GM12878 (cell line): ENCODE measurements around the gene SELENOT. TPM values are rescaled to one million over a fixed set of nuclear protein-coding genes. Genes with fewer than 3 reads are reported as not detected.

Experiments
- ATAC-seq: fragments of 200-7000 bp; cut with Tn5 transposase; 3 replicates; pipeline ENCODE4 v1.9.1; 2020; ENCODE audit warnings: mild to moderate bottlenecking, moderate library complexity
- BruUV-seq: library from RNA; stranded (reverse); fragments of 400-500 nt; replicated peaks from 2 replicates; lab custom pipeline; 2021; lab: Mats Ljungman, UMichigan
- CTCF ChIA-PET: fragments of 300-600 bp; sonication (Branson Sonifier 250); formaldehyde crosslinking; extraction: SDS; loops from one replicate; lab custom pipeline; 2021; ENCODE audit warnings: inconsistent platforms; lab: Yijun Ruan, JAX
- POLR2A ChIA-PET: fragments of 350-600 bp; formaldehyde crosslinking; extraction: SDS; loops from one replicate; lab custom pipeline; 2021; ENCODE audit warnings: inconsistent platforms; lab: Charles Lee
- RAD21 ChIA-PET: fragments of 300-600 bp; sonication (Branson Sonifier 250); formaldehyde crosslinking; loops from one replicate; lab custom pipeline; 2023; ENCODE audit warnings: antibody characterized with exemption; ENCODE audit not compliant: unreplicated experiment; lab: Charles Lee
- SMC1A ChIA-PET: fragments of 300-600 bp; sonication (Branson Sonifier 250); formaldehyde crosslinking; loops from one replicate; lab custom pipeline; 2023; ENCODE audit not compliant: unreplicated experiment, uncharacterized antibody; lab: Charles Lee
- DNase-seq: peaks from one replicate; pipeline ENCODE4 v3.0.0-alpha.2; 2011; ENCODE audit warnings: low read depth, low spot score
- FAIRE-seq: peaks from 3 replicates; lab custom pipeline; 2011; peaks lifted over from hg19 to GRCh38; lab: Jason Lieb, UNC
- H2AFZ ChIP-seq: 2 replicates; pipeline ENCODE4 v1.6.0; 2011; ENCODE audit warnings: low read depth, low read length, control low read depth; ENCODE audit not compliant: control insufficient read depth
- H3K27ac ChIP-seq: 2 replicates; pipeline ENCODE4 v1.5.1; 2011; ENCODE audit warnings: control low read depth; ENCODE audit not compliant: control insufficient read depth, insufficient read depth
- H3K27me3 ChIP-seq, 2 experiments: replicated peaks in 1 of 2; 2 replicates each; pipeline versions ENCODE4 v1.6.0 to v1.6.1; 2011; ENCODE audit warnings: low read length in 1 of 2; ENCODE audit not compliant: control insufficient read depth in 2 of 2, insufficient read depth in 2 of 2
- H3K36me3 ChIP-seq, 2 experiments: 2 replicates each; pipeline ENCODE4 v1.5.1; 2011; ENCODE audit warnings: low read length in 1 of 2; ENCODE audit not compliant: control insufficient read depth in 2 of 2, insufficient read depth in 2 of 2
- H3K4me1 ChIP-seq: 2 replicates; pipeline ENCODE4 v1.6.1; 2011; ENCODE audit warnings: mild to moderate bottlenecking, low read length, moderate library complexity, mixed read lengths; ENCODE audit not compliant: control insufficient read depth, insufficient read depth
- H3K4me2 ChIP-seq: 2 replicates; pipeline ENCODE4 v1.6.0; 2011; ENCODE audit warnings: control low read depth; ENCODE audit not compliant: control insufficient read depth, insufficient read depth
- H3K4me3 ChIP-seq: fragments of 200-600 bp; sonication (generic); 2 replicates; pipeline ENCODE4 v1.5.1; 2016
- H3K79me2 ChIP-seq: 2 replicates; pipeline ENCODE4 v1.6.0; 2011; ENCODE audit warnings: low read length; ENCODE audit not compliant: control insufficient read depth, insufficient read depth
- H3K9ac ChIP-seq: 2 replicates; pipeline ENCODE4 v1.8.0; 2011; ENCODE audit warnings: low read length, control low read depth, mixed read lengths; ENCODE audit not compliant: control insufficient read depth, insufficient read depth
- H3K9me3 ChIP-seq: replicated peaks from 3 replicates; pipeline ENCODE4 v1.5.1; 2011; ENCODE audit warnings: mild to moderate bottlenecking, low read length; ENCODE audit not compliant: control insufficient read depth, insufficient read depth
- H4K20me1 ChIP-seq: 2 replicates; pipeline ENCODE4 v1.6.0; 2011; ENCODE audit not compliant: control insufficient read depth, insufficient read depth
- CBFB ChIP-seq: IDR thresholded peaks from 2 replicates; pipeline ENCODE4 v1.6.1; 2016; ENCODE audit warnings: antibody characterized with exemption, low read depth
- HDAC6 ChIP-seq: fragments of 200-600 bp; sonication (generic); IDR thresholded peaks from one replicate; pipeline ENCODE4 v1.8.0; 2017; ENCODE audit warnings: antibody characterized with exemption; ENCODE audit not compliant: unreplicated experiment
- KDM1A ChIP-seq: fragments of 200-600 bp; sonication (generic); IDR thresholded peaks from 2 replicates; pipeline ENCODE4 v1.6.1; 2016; ENCODE audit warnings: borderline replicate concordance
- KLF5 ChIP-seq: fragments of 450-650 bp; IDR thresholded peaks from 2 replicates; pipeline ENCODE4 v1.6.1; 2014; ENCODE audit warnings: mild to moderate bottlenecking; ENCODE audit not compliant: partially characterized antibody
- LARP7 ChIP-seq: fragments of 450-650 bp; IDR thresholded peaks from 2 replicates; pipeline ENCODE4 v1.6.1; 2017; ENCODE audit warnings: mild to moderate bottlenecking
- NFIC ChIP-seq: IDR thresholded peaks from 2 replicates; pipeline ENCODE4 v1.6.1; 2012; ENCODE audit warnings: low read depth, mild to moderate bottlenecking, inconsistent platforms, low read length, moderate library complexity
- NFYA ChIP-seq: IDR thresholded peaks from 2 replicates; pipeline ENCODE4 v1.6.1; 2011; ENCODE audit warnings: low read depth, mild to moderate bottlenecking, low read length, improper control_type of control experiment, borderline replicate concordance
- NFYB ChIP-seq: IDR thresholded peaks from 2 replicates; pipeline ENCODE4 v1.6.1; 2011; ENCODE audit warnings: low read depth, mild to moderate bottlenecking, low read length, improper control_type of control experiment, moderate library complexity; ENCODE audit not compliant: insufficient read depth
- RUNX3 ChIP-seq: IDR thresholded peaks from 2 replicates; pipeline ENCODE4 v1.6.1; 2012; ENCODE audit warnings: low read length, inconsistent platforms
- SMAD5 ChIP-seq: IDR thresholded peaks from 2 replicates; pipeline ENCODE4 v1.6.1; 2016; ENCODE audit warnings: antibody characterized with exemption, low read depth
- STAT1 ChIP-seq: fragments of 450-650 bp; conservative IDR thresholded peaks from 2 replicates; pipeline ENCODE4 v1.6.1; 2014; ENCODE audit warnings: antibody characterized with exemption, mild to moderate bottlenecking
- TBL1XR1 ChIP-seq: IDR thresholded peaks from 2 replicates; pipeline ENCODE4 v1.6.1; 2012; ENCODE audit warnings: low read depth, low read length, improper control_type of control experiment
- YBX1 ChIP-seq: fragments of 450-650 bp; IDR thresholded peaks from 2 replicates; pipeline ENCODE4 v1.6.1; 2016; ENCODE audit warnings: antibody characterized with exemption
- WGBS: methylation state at CpG from one replicate; pipeline ENCODE4 v1.1.6; 2016; ENCODE audit warnings: low lambda C conversion rate; ENCODE audit not compliant: insufficient replicate concordance, insufficient coverage; ENCODE audit errors: missing lambda C conversion rate; 5-methylcytosine and 5-hydroxymethylcytosine counted together
- in situ Hi-C: fragments of 300-500 bp; cut with MboI; formaldehyde crosslinking; loops from 9 replicates; pipeline ENCODE4 v1.14.3; 2018; ENCODE audit warnings: mixed read lengths
- intact Hi-C: fragments of 100-400 bp; cut with micrococcal nuclease; formaldehyde crosslinking; loops from one replicate; pipeline ENCODE4 v1.14.2; 2022; ENCODE audit not compliant: unreplicated experiment
- polyA plus RNA-seq, 11 experiments: library from polyadenylated mRNA; depleted of rRNA in 4 of 11; unstranded in 6 of 11; stranded (reverse) in 5 of 11; fragments of >200 nt; fragmentation: Nextera tagmentation in 4 of 11; fragmentation: Illumina TruSeq in 1 of 11; extraction: Ambion mirVana in 4 of 11; extraction: Trizol in 1 of 11; gene quantifications; 1 replicate in 1 of 11; 2 replicates in 10 of 11; pipeline versions ENCODE4 v1.2.1 to v1.2.3, GENCODE V29; 2011 to 2016; ENCODE audit warnings: inconsistent platforms in 2 of 11, missing spikeins in 2 of 11, low read depth in 1 of 11
- total RNA-seq, 4 experiments: library from RNA; depleted of rRNA in 3 of 4; stranded (reverse); fragments of >200 nt in 3 of 4; fragmentation: Illumina TruSeq in 1 of 4; extraction: Trizol in 1 of 4; gene quantifications; 2 replicates each; pipeline versions ENCODE4 v1.2.1 to v1.2.3, GENCODE V29; 2013 to 2021
- TF ChIP-seq, protein P1 (sequence below): IDR thresholded peaks from 2 replicates; pipeline ENCODE4 v1.6.1; 2012; ENCODE audit warnings: low read depth, low read length, improper control_type of control experiment
- TF ChIP-seq, protein P2 (sequence below): fragments of 450-650 bp; IDR thresholded peaks from 2 replicates; pipeline ENCODE4 v1.6.1; 2017; ENCODE audit warnings: mild to moderate bottlenecking
- TF ChIP-seq, protein P3 (sequence below): IDR thresholded peaks from 2 replicates; pipeline ENCODE4 v1.6.1; 2011; ENCODE audit warnings: mild to moderate bottlenecking, low read depth, low read length, moderate library complexity; ENCODE audit not compliant: insufficient replicate concordance

The SELENOT gene
- total and polyA plus RNA-seq, 10 of the 15 experiments (the other 5 are each of a cell fraction or from before 2014, with no cell fraction given), result 89.4 to 768 (median 261) TPM

DNA sequence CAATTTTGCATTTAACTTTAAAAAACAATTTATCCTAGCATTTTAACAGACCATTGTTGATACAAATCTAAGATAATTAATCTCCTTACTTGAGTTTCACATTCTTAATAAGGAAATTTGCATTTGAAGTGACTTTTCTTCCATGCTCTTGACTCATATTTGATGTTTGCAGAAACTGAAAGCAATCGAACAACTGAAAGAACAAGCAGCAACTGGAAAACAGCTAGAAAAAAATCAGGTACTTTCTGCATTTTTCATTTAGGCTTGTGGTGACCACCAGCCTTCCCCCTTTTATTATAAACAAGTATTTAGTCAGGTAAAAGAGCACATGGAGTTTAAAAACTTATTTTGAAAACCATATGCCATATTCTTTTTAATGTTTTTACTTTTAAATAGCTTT is 20.1 kb upstream of the SELENOT start (continued):
- TF ChIP-seq NFYA, result no peak
- peak; percentile 70 for TF ChIP-seq RUNX3
- no peak for TF ChIP-seq STAT1
- no peak for TF ChIP-seq KLF5
- TF ChIP-seq KDM1A, result no peak
- no peak for TF ChIP-seq TBL1XR1
- peak; percentile 73 for TF ChIP-seq NFIC
- no peak for TF ChIP-seq SMAD5

DNA sequence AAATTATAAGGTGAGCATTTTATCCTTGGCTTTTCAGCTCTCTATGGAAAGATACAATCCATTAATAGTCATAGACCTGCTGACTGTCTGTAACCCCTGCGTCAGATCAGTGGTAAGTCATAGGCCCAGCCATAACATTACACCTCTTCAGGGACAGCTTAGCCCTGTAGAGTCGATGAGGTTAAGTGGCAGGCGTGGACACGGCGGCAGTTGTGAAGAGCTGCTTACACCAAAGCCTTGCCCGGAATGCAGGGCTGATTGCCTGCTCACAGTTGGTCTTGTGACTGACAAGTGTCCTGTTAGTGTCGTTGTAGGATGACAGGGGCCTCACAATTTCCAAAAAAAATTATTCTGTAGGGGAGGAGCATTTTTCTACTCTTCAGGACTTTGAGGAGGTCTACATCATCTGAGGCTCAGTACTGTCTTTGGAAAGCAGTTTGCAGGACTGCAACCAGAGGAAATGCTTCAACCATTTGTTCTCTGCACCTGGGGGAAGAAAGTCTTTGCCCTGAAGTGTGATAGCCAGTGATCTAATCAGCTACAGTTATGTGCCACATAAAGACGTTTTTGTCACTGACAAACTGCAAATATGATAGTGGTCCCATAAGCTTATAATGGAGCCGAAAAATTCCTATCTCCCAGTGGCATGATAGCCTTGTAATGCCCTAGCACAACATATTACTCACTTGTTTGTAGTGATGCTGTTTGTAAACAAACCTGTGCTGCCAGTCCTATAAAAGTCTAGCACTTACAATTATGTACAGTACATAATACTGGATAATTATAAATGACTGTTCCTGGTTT is 14.9 kb upstream of the SELENOT start:
- Histone ChIP-seq H4K20me1 (no peaks in the 10 kb centered on the region; the same call in 1 of the 2 replicates), H2AFZ (no peak overlapping the region), H3K4me2 (no peak overlapping the region), H3K27ac (no peak overlapping the region), H3K9ac (no peak overlapping the region), H3K36me3 (peaks cover 4 to 21% of the 10 kb centered on the region in 2 experiments), H3K27me3 (no peaks in the 10 kb centered on the region), H3K9me3 (no peaks in the 10 kb centered on the region; the same call in 2 of the 3 replicates), H3K79me2 (peaks cover 47% of the 10 kb centered on the region), H3K4me1 (no peaks in the 10 kb centered on the region), H3K4me3 (no peak overlapping the region)
- no peak for FAIRE-seq
- in situ Hi-C loops, result no loop called here
- TF ChIP-seq NFYB (no peak), YBX1 (no peak), CBFB (no peak), HDAC6 (no peak), LARP7 (no peak)
- TF ChIP-seq, protein P1, sequence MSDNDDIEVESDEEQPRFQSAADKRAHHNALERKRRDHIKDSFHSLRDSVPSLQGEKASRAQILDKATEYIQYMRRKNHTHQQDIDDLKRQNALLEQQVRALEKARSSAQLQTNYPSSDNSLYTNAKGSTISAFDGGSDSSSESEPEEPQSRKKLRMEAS, result no peak
- TF ChIP-seq, protein P2, sequence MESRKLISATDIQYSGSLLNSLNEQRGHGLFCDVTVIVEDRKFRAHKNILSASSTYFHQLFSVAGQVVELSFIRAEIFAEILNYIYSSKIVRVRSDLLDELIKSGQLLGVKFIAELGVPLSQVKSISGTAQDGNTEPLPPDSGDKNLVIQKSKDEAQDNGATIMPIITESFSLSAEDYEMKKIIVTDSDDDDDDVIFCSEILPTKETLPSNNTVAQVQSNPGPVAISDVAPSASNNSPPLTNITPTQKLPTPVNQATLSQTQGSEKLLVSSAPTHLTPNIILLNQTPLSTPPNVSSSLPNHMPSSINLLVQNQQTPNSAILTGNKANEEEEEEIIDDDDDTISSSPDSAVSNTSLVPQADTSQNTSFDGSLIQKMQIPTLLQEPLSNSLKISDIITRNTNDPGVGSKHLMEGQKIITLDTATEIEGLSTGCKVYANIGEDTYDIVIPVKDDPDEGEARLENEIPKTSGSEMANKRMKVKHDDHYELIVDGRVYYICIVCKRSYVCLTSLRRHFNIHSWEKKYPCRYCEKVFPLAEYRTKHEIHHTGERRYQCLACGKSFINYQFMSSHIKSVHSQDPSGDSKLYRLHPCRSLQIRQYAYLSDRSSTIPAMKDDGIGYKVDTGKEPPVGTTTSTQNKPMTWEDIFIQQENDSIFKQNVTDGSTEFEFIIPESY, result no peak
- TF ChIP-seq, protein P3, sequence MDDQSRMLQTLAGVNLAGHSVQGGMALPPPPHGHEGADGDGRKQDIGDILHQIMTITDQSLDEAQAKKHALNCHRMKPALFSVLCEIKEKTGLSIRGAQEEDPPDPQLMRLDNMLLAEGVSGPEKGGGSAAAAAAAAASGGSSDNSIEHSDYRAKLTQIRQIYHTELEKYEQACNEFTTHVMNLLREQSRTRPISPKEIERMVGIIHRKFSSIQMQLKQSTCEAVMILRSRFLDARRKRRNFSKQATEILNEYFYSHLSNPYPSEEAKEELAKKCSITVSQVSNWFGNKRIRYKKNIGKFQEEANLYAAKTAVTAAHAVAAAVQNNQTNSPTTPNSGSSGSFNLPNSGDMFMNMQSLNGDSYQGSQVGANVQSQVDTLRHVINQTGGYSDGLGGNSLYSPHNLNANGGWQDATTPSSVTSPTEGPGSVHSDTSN, result no peak
- intact Hi-C loops, result no loop called here
- 72% methylated on average over 9 of the region's 9 CpGs for WGBS
- ChIA-PET POLR2A (interaction anchor here (1.0 to 2.4 kb wide), 4 partner anchors 10 to 192 kb away, joined by 3 to 16 read pairs (median 6); partner anchors contain the start of gene ERICH6), RAD21 (interaction anchor here (0.9 to 1.7 kb wide), 3 partner anchors 10 to 176 kb away, joined by 3 to 14 read pairs (median 6); no protein-coding TSS in a partner anchor), CTCF (interaction anchor here (0.9 to 3.6 kb wide), 4 partner anchors 10 to 56 kb away, joined by 3 to 18 read pairs (median 4); no protein-coding TSS in a partner anchor), SMC1A (interaction anchor here (0.6 to 2.0 kb wide), 8 partner anchors 9 to 133 kb away, joined by 3 to 12 read pairs (median 4); partner anchors contain the start of gene SELENOT)
- ATAC-seq, result no peak
- no TSS peak for BruUV-seq
- no peak for DNase-seq
